NCI-H524 (cell line): ENCODE data around the gene SGK1.
"Not testable (repeated sequence)": the region's sequence is repeated elsewhere in the genome, so short reads cannot be mapped to it uniquely, and the experiment has no call there.

Source experiments
- DNase-seq, 2 experiments: peaks; one replicate each; lab custom pipeline; 2025; lab: John Stamatoyannopoulos, UW

Gene SGK1

GRCh38 chr6:134221250-134221649 lies 96.7 kb downstream of the SGK1 start:
- DNase-seq = no peak

- DNase-seq = no peak
These were observed 100.1 kb downstream of the SGK1 start for GRCh38 chr6:134217798-134218140.

DNA sequence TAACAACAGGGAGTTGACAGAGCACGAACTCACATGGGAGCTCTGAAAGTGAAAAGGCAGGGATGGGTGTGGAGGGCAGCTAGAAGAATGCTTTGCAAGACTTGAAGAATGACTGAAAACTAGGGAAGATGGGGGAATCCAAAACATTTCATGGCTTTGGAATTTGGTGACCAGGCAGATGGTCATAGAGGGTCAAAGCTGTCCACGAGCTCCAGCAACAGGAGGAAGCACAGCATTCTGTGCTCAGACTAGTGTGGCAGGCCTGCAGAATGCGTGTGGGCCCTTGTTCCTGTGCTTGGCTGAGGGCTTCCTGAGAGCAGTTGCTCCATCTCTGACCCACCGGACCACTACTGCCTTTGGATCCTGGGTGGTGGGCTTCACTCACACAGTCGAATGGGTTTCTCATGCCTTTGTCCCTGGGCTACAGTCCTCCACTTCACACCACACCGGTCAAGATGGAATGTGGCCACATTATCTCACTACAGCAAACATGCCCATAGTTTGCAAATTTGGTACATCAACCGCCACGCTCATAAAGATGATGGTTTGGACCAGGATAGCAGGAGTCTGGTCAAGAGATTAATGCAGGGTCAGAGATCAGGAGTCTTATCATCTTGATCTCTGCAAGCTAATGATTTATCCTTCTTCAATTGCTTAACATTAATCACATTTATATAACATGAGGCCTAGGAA lies 100.7 kb downstream of the SGK1 start:
- no peak for DNase-seq

DNA sequence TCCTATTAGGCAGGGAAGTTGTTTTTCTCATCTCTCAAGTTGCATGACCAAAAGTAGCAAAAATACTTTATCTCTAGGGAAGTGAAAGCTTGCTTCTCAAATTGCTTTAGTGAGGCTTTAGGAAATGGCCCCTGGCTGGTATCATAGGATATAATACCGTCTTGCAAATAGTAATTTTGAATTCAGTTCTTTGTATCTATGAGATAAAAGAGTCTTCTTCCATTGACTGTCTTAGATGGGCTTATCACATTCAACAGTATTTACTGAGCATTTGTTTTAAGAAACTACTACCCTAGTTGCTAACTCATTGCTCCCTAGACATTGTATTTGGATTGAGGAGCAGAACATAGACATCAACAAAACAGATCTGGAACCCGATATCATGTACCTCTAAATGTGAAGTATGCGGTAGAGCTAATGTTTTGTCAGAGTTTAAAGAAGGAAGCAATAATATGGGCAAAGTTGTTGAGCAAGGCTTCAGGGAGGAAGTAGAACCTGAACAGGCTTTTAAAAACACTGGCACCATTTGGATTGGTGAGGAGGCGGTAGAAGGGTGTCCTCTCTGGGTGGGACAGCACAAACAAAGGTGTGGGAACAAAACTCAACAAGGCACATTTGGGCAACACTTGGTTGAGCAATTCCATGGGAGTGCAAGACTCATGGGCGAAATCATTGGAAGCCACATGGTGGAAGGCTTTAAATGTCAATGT lies 101.5 kb downstream of the SGK1 start:
- DNase-seq = no peak

DNA sequence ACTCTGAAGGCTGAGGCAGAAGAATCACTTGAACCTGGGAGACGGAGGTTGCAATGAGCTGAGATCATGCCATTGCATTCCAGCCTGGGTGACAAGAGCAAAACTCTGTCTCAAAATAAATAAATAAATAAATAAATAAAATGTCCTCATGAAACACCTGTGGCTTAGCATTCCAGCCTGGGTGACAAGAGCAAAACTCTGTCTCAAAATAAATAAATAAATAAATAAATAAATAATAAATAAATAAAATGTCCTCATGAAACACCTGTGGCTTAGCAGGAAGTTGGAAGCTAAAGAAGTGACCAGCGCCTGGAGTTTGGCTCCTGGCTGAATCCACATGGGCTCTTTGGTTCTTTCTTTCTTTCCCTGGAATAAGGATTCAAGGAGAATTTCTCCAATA lies 104.5 kb downstream of the SGK1 start:
- DNase-seq = not testable (repeated sequence)

DNA sequence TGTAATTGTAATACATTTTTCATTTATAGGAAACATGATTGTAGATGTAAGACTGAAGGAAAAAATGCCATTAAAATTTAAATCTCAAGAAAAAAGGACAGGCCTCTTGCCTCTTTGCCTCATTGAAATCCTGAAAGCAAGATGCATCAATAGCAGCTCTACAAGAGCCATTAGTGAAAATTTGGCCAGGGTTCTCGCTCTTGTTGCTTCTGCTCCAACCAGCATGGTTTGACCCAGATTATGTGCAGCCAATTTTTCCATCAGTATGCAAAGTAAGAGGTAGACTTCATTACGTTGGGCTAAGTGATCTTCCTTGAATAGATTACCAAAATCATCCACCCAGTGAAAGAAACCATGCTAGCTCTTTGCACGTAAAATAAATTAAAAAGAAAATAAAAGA lies 106.6 kb downstream of the SGK1 start:
- no peak for DNase-seq

DNA sequence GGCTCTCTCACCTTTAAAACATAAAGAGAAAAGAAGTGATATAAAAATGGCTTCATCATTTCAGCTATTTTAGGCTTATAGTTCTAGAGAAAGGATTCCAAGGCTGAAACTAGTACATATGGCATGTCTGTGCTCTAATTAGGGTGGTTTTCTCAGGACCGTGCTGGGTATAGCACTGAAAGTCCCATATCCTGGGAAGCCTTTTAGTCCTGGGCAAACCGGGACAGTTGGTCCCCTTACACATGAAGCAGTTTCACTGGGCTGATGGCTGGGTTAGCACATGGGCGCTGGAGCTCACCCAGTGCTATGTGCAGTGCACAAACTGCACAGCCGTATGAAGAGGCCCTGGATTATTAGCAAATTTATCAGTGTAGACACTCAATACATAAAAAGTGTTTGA lies 110.5 kb downstream of the SGK1 start:
- no peak for DNase-seq

- DNase-seq = peak in 1 of 2 experiments; percentile 32
These were observed 112.5 kb downstream of the SGK1 start for GRCh38 chr6:134205366-134205765.

DNA sequence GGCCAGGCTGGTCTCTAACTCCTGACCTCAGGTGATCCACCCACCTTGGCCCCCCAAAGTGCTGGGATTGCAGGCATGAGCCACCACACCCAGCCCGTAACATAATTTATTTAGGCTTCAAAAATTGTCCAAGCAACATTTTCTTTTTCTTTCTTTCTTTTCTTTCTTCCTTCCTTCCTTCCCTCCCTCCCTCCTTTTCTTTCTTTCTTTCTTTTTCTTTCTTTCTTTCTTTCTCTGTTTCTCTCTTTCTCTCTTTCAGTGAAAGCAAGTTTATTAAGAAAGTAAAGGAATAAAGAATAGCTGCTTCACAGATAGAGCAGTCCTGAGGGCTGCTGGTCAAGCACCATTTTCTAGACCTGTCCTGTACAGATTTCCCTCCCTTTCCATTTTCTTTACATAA lies 113.2 kb downstream of the SGK1 start:
- DNase-seq = not testable (repeated sequence)

DNA sequence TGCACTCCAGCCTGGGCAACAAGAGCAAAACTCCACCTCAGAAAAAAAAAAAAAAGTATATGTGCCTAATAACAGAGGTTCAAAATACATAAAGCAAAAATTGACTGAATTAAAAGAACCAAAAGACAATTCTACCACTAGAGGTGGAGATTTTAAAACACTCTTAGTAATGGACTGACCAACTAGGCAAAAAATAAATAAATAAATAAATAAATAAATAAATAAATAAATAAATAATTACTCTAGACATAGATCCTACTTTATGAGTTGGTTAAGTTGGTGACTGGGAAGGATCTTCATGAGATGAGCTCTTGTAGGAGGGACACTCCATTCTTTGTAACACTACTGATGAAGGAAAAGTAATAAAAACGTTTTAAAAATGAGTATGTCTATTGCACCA lies 113.9 kb downstream of the SGK1 start:
- DNase-seq = no peak

DNA sequence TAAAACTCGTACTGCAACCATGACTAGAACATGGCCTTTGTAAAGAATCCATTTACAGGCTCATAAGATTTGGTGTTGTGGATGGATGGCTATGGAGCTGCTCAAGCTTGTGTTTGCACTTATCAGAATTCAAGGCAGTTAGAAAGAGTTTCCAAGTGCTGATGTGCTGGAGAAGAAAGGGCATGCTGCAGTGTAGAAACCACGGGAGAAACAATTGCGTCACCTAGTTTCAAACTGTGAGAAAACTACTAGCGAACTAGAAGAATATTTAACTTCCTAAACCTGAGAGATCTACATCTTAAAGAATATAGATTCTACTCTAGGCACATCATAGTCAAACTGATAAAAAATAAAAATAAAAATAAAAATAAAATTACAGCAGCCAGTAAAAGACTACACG lies 116.2 kb downstream of the SGK1 start:
- DNase-seq = no peak

GRCh38 chr6:134199848-134200606 lies 117.9 kb downstream of the SGK1 start:
- DNase-seq = no peak

DNA sequence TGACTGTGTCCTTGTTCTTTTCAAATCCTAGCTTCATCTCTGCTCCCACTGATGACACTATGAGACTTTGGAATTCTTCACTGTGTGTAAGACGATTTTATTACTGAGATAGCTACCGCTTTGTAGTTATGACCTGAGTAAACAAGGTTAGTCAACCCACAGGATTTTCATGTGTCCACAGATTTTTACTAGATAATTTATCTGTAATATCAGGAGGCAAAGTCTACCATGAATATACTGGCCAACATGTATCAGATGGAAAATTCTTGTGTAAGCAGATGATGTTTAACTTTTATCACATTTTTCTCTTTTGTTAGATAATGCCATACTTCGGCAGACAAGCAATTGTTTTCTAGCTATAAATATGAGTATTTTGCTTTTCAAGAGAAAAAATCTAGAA lies 119.8 kb downstream of the SGK1 start:
- DNase-seq = no peak

DNA sequence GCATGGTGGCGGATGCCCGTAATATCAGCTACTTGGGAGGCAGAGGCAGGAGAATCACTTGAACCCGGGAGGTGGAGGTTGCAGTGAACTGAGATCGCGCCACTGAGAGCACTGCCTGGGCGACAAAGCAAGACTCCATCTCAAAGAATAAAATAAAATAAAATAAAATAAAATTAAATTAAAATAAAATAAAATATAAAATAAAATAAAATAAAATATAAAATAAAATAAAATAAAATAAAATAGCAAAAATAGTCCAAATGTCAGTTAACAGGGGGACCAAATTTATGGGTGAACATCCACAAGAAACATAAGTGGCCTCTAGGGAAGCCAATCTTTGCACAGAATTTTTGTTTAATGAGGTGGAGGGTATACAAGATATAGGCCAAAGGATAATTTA lies 120.2 kb downstream of the SGK1 start:
- not testable (repeated sequence) for DNase-seq

- no peak for DNase-seq
These were observed 121.2 kb downstream of the SGK1 start for GRCh38 chr6:134196568-134197193.

DNA sequence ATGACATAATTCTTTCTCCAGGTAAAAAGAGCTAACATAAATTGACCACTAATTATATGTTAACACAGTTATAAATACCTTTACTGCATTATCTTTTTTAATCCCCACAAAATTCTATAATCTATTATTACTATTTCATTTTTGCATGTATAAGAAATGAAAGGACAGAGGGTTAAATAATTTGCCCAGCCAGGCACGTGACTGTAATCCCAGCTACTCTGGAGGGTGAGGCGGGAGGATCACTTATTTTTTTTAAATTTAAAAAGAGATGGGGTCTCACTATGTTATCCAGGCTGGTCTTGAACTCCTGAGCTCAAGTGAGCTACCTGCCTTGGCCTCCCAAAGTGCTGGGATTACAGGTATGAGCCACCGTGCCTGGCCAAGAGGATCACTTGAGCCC lies 121.9 kb downstream of the SGK1 start:
- DNase-seq = no peak

GRCh38 chr6:134195164-134195906 lies 122.6 kb downstream of the SGK1 start:
- no peak for DNase-seq

DNA sequence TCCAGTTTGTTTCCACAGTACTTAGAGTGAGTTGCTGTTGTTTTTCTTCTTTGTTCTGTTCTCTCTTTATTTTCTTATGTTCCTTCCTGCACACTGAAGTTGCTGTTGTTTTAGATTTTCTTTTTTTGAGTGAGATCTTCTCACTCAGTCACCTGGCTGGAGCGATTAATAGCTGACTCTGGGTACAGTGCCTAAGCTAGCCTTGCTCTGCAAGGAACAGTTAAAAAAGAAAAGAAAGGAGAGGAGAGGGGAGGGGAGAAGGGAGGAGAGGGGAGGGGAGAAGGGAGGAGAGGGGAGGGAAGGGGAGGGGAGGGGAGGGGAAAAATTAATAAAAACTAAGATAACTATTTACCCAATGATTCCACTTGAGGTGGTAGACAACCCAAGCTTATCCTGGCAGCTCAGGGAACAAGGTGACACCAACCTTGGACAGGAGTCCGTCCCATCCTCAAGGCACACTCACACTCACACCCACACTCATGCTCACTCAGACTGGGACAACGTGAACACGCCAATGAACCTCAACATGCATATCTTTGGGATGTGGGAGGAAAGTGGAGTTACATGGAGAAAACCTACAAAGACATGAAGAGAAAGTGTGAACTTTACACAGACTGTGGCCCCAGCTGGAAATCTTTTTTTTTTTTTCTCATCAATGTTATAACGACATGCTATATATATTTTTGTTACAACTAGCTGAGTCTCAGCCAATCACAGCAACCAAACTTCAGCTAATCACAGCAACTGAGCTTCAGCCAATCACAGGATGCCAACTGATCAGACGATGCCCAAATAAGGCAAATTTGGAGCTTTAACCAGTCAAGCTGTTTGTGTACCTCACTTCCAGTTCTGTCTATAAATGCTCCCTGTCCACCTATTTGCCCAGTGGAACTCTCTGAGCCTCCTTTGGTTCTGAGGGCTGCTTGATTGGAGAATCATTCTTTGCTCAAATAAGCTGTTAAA lies 124.1 kb downstream of the SGK1 start:
- DNase-seq = no peak

- not testable (repeated sequence) for DNase-seq
These were observed 125.3 kb downstream of the SGK1 start for GRCh38 chr6:134192609-134193008.

- DNase-seq = no peak
These were observed 127.0 kb downstream of the SGK1 start for GRCh38 chr6:134190883-134191282.

GRCh38 chr6:134187751-134188150 lies 130.2 kb downstream of the SGK1 start:
- no peak for DNase-seq
